Measurements from ENCODE around the gene DHRS11.
A peak's percentile ranks its signal among the peaks of the same experiment; 100 is the strongest.

DHRS11 gene

GRCh38 chr17:36640346-36640745 lies 48.7 kb downstream of the DHRS11 start:
- no peak overlapping the region for H3K4me3 ChIP-seq (ENCODE audit: low read depth, low read length)
- TF ChIP-seq, protein P1, sequence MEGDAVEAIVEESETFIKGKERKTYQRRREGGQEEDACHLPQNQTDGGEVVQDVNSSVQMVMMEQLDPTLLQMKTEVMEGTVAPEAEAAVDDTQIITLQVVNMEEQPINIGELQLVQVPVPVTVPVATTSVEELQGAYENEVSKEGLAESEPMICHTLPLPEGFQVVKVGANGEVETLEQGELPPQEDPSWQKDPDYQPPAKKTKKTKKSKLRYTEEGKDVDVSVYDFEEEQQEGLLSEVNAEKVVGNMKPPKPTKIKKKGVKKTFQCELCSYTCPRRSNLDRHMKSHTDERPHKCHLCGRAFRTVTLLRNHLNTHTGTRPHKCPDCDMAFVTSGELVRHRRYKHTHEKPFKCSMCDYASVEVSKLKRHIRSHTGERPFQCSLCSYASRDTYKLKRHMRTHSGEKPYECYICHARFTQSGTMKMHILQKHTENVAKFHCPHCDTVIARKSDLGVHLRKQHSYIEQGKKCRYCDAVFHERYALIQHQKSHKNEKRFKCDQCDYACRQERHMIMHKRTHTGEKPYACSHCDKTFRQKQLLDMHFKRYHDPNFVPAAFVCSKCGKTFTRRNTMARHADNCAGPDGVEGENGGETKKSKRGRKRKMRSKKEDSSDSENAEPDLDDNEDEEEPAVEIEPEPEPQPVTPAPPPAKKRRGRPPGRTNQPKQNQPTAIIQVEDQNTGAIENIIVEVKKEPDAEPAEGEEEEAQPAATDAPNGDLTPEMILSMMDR (IDR thresholded peaks at IDR 0.05; ENCODE audit: control insufficient read depth, extremely low read depth, insufficient read depth): no peak
- no peak for DNase-seq (ENCODE audit: low read depth)

- H3K4me3 ChIP-seq (ENCODE audit: low read depth, low read length): no peak overlapping the region
- DNase-seq (ENCODE audit: low read depth): no peak
- TF ChIP-seq, protein P1 (IDR thresholded peaks at IDR 0.05; ENCODE audit: control insufficient read depth, extremely low read depth, insufficient read depth): no peak
Observed at GRCh38 chr17:36640836-36641235, 49.2 kb downstream of the DHRS11 start.

- H3K4me3 ChIP-seq (ENCODE audit: low read depth, low read length): no peak overlapping the region
- no peak for DNase-seq (ENCODE audit: low read depth)
- TF ChIP-seq, protein P1 (IDR thresholded peaks at IDR 0.05; ENCODE audit: control insufficient read depth, extremely low read depth, insufficient read depth): no peak
Observed at GRCh38 chr17:36641331-36641876, 49.7 kb downstream of the DHRS11 start.

DNA sequence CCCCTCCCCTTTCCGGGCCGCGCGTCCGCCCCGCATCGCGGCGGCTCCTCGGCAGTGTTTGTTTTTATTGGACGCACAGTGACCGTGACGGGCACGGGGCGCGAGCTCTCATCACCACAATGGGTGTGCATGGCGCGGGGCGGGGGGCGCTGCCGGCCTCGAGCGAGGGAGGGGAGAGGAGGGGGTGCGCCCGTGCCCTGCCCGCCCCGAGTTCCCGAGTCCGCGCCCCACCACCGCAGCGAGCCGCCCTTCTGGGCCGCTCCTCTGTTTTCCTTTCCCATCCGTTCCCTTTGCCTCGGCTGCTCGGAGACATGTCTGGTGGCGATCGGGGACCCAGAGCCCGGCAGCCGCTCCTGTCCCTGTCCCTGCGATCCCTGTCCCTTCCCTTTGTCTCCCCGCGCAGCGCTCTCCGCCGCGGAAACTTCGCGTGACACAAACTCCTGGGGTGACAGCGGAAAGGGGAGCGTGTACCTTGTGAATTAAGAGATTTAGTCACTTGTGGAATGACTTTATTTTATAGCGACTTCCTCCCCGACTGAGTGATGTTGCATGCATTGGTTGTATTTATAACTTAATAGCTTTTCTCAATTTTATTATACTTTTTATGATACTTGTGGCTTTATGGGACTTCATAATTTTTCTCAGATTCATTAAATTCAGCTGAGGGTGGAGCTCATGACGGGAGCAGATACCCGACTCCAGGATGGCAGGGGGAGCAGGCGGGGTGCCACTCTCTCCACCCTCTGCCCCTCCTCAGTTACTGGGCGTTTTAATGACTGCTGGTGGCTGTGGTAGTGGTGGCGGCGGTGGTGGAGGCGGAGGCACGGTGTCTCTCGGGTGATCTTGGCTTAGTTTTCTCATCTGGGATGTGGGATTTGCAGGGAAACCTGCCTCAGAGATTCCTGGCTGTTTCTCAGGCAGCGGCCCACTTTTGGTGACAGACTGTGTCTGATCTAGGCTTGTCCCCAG lies 50.5 kb downstream of the DHRS11 start:
- TF ChIP-seq, protein P1 (IDR thresholded peaks at IDR 0.05; ENCODE audit: control insufficient read depth, extremely low read depth, insufficient read depth): no peak
- H3K4me3 ChIP-seq (ENCODE audit: low read depth, low read length): peak overlapping the region; percentile 25
- no peak for DNase-seq (ENCODE audit: low read depth)

DNA sequence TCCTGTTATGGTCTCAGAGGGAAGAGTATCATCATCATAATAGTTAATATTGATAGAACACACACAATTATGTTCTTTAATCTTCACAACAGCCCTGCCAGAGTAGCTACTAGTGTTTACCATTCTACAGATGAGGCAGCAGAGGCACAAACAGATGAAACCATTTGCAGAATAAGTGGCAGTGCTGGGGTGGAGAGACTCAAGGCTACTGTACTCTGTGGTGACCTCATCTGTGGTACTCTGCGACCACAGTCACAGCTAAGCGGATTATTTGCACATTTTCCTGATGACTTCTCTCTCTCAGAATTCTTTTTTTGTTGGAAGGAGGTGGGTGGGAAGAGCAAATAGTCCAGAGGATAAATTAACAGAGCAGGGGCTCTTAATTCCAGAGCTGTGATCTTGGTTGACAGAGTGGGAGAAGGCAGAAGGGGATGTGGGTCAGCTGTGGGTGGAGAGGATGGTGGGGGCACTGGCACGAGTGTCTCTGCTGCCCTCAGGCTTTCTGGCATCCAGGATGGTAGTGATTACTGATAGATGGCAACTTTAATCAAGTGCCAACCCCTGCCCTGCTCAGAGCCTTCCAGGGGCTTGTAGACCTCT lies 51.5 kb downstream of the DHRS11 start:
- DNase-seq (ENCODE audit: low read depth): no peak
- no peak overlapping the region for H3K4me3 ChIP-seq (ENCODE audit: low read depth, low read length)
- TF ChIP-seq, protein P1 (IDR thresholded peaks at IDR 0.05; ENCODE audit: control insufficient read depth, extremely low read depth, insufficient read depth): no peak

DNA sequence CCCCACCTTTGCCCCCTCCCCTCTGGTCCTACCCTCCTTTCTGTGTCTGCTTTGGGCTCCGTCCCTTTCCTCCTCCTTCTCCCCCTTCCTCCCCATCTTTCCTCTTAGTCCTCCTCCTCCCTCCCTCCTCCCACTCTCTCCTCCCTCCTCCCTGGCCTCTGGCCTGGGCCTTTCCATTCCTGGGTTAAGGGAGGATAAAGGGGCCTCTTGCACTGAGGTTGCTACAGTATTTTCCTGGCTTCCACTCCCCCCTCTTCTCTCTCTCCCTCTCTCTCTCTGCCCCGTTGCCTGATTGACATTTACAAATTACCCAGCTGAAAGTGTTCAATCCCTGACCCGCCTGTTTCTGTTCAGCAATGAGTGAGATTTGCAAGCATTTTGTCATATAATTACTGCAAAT lies 53.7 kb downstream of the DHRS11 start:
- no peak for DNase-seq (ENCODE audit: low read depth)
- no peak overlapping the region for H3K4me3 ChIP-seq (ENCODE audit: low read depth, low read length)
- TF ChIP-seq, protein P1 (IDR thresholded peaks at IDR 0.05; ENCODE audit: control insufficient read depth, extremely low read depth, insufficient read depth): no peak

All from LNCaP clone FGC (cell line).